ENCODE results near the gene ELOVL7. TPM values are rescaled to one million over a fixed set of nuclear protein-coding genes. Genes with fewer than 3 reads are reported as not detected.

The ELOVL7 gene
- total RNA-seq, 1 experiment from 2014 or later: 20.0 TPM

DNA sequence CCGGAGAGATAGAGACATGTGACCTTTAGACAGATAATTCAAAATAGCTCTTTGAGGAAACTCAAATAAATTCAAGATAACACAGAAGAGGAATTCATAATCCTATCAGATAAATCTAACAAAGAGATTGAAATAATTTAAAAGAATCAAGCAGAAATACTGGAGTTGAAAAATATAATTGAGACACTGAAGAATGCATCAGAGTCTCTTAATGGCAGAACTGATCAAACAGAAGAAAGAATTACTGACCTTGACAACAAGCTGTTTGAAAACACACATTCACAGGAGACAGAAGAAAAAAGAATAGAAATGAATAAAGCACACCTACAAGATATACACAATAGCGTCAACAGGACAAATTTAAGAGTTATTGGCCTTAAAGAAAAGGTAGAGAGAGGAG is 103.7 kb downstream of the ELOVL7 start:
- RAD21 ChIA-PET (ENCODE audit: low non-redundant PET in 1 of 2, low total read pairs in 2 of 2, uncharacterized antibody in 2 of 2, unreplicated experiment in 2 of 2): no interaction called here
- H3K4me1 ChIP-seq (ENCODE audit: control insufficient read depth in 1 of 2, insufficient read depth in 2 of 2, low read length in 2 of 2): no peaks in the 10 kb centered on the region
- H3K27me3 ChIP-seq (ENCODE audit: insufficient read depth, low read length): no peaks in the 10 kb centered on the region
- H3K27ac ChIP-seq (ENCODE audit: low read depth, low read length): no peak overlapping the region
- TF ChIP-seq, protein P1, sequence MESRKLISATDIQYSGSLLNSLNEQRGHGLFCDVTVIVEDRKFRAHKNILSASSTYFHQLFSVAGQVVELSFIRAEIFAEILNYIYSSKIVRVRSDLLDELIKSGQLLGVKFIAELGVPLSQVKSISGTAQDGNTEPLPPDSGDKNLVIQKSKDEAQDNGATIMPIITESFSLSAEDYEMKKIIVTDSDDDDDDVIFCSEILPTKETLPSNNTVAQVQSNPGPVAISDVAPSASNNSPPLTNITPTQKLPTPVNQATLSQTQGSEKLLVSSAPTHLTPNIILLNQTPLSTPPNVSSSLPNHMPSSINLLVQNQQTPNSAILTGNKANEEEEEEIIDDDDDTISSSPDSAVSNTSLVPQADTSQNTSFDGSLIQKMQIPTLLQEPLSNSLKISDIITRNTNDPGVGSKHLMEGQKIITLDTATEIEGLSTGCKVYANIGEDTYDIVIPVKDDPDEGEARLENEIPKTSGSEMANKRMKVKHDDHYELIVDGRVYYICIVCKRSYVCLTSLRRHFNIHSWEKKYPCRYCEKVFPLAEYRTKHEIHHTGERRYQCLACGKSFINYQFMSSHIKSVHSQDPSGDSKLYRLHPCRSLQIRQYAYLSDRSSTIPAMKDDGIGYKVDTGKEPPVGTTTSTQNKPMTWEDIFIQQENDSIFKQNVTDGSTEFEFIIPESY (IDR thresholded peaks at IDR 0.05; ENCODE audit: extremely low read depth, insufficient replicate concordance, low read length): no peak
- TF ChIP-seq FOSL1 (IDR thresholded peaks at IDR 0.05; ENCODE audit: low read depth) (no peak), ELF1 (IDR thresholded peaks at IDR 0.05; ENCODE audit: borderline replicate concordance, low read depth) (no peak), ZFX (IDR thresholded peaks at IDR 0.05) (no peak), EZH2 (IDR thresholded peaks at IDR 0.05) (no peak), EZH2phosphoT487 (IDR thresholded peaks at IDR 0.05; ENCODE audit: borderline replicate concordance) (no peak), RAD21 (IDR thresholded peaks at IDR 0.05; ENCODE audit: low read depth) (no peak), POLR2AphosphoS5 (IDR thresholded peaks at IDR 0.05; ENCODE audit: low read depth, low read length) (no peak), SIN3A (IDR thresholded peaks at IDR 0.05; ENCODE audit: low read depth) (no peak), TCF7L2 (IDR thresholded peaks at IDR 0.05; ENCODE audit: borderline replicate concordance, extremely low read depth, insufficient read depth, insufficient read length) (no peak), CEBPB (IDR thresholded peaks at IDR 0.05; ENCODE audit: low read depth) (no peak), POLR2A (IDR thresholded peaks at IDR 0.05; ENCODE audit: borderline replicate concordance, extremely low read depth, insufficient read depth, insufficient read length) (no peak), JUND (IDR thresholded peaks at IDR 0.05) (no peak), YY1 (IDR thresholded peaks at IDR 0.05; ENCODE audit: extremely low read depth, insufficient replicate concordance, low read depth, low read length) (no peak), ZNF274 (IDR thresholded peaks at IDR 0.05; ENCODE audit: low read depth, low read length) (no peak), CBX3 (IDR thresholded peaks at IDR 0.05; ENCODE audit: low read depth) (no peak)
- TF ChIP-seq, protein P2, sequence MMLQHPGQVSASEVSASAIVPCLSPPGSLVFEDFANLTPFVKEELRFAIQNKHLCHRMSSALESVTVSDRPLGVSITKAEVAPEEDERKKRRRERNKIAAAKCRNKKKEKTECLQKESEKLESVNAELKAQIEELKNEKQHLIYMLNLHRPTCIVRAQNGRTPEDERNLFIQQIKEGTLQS (IDR thresholded peaks at IDR 0.05): no peak
- TF ChIP-seq, protein P3, sequence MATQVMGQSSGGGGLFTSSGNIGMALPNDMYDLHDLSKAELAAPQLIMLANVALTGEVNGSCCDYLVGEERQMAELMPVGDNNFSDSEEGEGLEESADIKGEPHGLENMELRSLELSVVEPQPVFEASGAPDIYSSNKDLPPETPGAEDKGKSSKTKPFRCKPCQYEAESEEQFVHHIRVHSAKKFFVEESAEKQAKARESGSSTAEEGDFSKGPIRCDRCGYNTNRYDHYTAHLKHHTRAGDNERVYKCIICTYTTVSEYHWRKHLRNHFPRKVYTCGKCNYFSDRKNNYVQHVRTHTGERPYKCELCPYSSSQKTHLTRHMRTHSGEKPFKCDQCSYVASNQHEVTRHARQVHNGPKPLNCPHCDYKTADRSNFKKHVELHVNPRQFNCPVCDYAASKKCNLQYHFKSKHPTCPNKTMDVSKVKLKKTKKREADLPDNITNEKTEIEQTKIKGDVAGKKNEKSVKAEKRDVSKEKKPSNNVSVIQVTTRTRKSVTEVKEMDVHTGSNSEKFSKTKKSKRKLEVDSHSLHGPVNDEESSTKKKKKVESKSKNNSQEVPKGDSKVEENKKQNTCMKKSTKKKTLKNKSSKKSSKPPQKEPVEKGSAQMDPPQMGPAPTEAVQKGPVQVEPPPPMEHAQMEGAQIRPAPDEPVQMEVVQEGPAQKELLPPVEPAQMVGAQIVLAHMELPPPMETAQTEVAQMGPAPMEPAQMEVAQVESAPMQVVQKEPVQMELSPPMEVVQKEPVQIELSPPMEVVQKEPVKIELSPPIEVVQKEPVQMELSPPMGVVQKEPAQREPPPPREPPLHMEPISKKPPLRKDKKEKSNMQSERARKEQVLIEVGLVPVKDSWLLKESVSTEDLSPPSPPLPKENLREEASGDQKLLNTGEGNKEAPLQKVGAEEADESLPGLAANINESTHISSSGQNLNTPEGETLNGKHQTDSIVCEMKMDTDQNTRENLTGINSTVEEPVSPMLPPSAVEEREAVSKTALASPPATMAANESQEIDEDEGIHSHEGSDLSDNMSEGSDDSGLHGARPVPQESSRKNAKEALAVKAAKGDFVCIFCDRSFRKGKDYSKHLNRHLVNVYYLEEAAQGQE (IDR thresholded peaks at IDR 0.05; ENCODE audit: low read depth): no peak
- TF ChIP-seq, protein P4, sequence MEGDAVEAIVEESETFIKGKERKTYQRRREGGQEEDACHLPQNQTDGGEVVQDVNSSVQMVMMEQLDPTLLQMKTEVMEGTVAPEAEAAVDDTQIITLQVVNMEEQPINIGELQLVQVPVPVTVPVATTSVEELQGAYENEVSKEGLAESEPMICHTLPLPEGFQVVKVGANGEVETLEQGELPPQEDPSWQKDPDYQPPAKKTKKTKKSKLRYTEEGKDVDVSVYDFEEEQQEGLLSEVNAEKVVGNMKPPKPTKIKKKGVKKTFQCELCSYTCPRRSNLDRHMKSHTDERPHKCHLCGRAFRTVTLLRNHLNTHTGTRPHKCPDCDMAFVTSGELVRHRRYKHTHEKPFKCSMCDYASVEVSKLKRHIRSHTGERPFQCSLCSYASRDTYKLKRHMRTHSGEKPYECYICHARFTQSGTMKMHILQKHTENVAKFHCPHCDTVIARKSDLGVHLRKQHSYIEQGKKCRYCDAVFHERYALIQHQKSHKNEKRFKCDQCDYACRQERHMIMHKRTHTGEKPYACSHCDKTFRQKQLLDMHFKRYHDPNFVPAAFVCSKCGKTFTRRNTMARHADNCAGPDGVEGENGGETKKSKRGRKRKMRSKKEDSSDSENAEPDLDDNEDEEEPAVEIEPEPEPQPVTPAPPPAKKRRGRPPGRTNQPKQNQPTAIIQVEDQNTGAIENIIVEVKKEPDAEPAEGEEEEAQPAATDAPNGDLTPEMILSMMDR (IDR thresholded peaks at IDR 0.05 in 2 of 3, conservative IDR thresholded peaks at IDR 0.05 in 1 of 3; ENCODE audit: borderline replicate concordance in 1 of 3, insufficient read depth in 1 of 3, low read depth in 2 of 3, low read length in 2 of 3): no peak
- TF ChIP-seq, protein P5, sequence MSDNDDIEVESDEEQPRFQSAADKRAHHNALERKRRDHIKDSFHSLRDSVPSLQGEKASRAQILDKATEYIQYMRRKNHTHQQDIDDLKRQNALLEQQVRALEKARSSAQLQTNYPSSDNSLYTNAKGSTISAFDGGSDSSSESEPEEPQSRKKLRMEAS (IDR thresholded peaks at IDR 0.05): no peak
- no peak overlapping the region for H3K9ac ChIP-seq (ENCODE audit: low read length)
- POLR2A ChIA-PET: no interaction called here
- CTCF ChIA-PET: no interaction called here
- no peak overlapping the region for H2AFZ ChIP-seq (ENCODE audit: low read depth, low read length, poor library complexity, severe bottlenecking)
- H3K79me2 ChIP-seq (ENCODE audit: insufficient read depth, low read length): no peaks in the 10 kb centered on the region
- no peak overlapping the region for H3K4me2 ChIP-seq (ENCODE audit: low read length)
- no peak overlapping the region for H3K4me3 ChIP-seq (replicated peaks in 1 of 2; ENCODE audit: low read depth in 1 of 2, low read length in 2 of 2)
- intact Hi-C loops (cut with micrococcal nuclease): no loop called here
- no peaks in the 10 kb centered on the region for H4K20me1 ChIP-seq (ENCODE audit: insufficient read depth)
- ATAC-seq (no peak), DNase-seq (ENCODE audit: low read depth, low spot score) (no peak)
- H3K36me3 ChIP-seq (ENCODE audit: control insufficient read depth in 1 of 2, insufficient read depth in 2 of 2, low read length in 2 of 2): no peaks in the 10 kb centered on the region
- 0 out of 4 replicates have a peak, but pooled peaks cover 0 to 3% of the 10 kb centered on the region in 2 experiments for H3K9me3 ChIP-seq (ENCODE audit: control insufficient read depth in 1 of 2, insufficient read depth in 1 of 2, low read depth in 1 of 2, low read length in 2 of 2)
- no peaks in the 10 kb centered on the region for H3K9me2 ChIP-seq (ENCODE audit: insufficient read depth)
- BruUV-seq (replicated peaks): no TSS peak
